Activated CD8-positive, alpha-beta memory T cell treated with anti-CD3 and anti-CD28 coated beads for 36 hours (primary cell): ENCODE measurements around the gene ZNF678. TPM values are rescaled to one million over a fixed set of nuclear protein-coding genes. Genes with fewer than 3 reads are reported as not detected.
"Not testable (repeated sequence)": the region's sequence is repeated elsewhere in the genome, so short reads cannot be mapped to it uniquely, and the experiment has no call there.

ENCODE experiments used
- CTCF ChIA-PET: fragments of 350-600 bp; sonication (Branson Sonifier 250); formaldehyde crosslinking; loops from one replicate; lab custom pipeline; 2021; ENCODE audit warnings: antibody characterized with exemption; lab: Charles Lee
- POLR2A ChIA-PET: fragments of 350-600 bp; sonication (Branson Sonifier 250); formaldehyde crosslinking; loops from one replicate; lab custom pipeline; 2021; ENCODE audit warnings: antibody characterized with exemption; lab: Charles Lee
- total RNA-seq, 2 experiments: library from RNA; stranded (reverse); gene quantifications; one replicate each; pipeline ENCODE4 v1.2.3, GENCODE V29; 2021

ZNF678 gene
- total RNA-seq, 2 experiments from 2014 or later: 6.3 to 6.6 TPM

- ChIA-PET POLR2A (no interaction called here), CTCF (no interaction called here)
These were observed 15.8 kb upstream of the ZNF678 start for GRCh38 chr1:227547310-227548118.

- ChIA-PET CTCF (no interaction called here), POLR2A (no interaction called here)
These were observed 15.3 kb upstream of the ZNF678 start for GRCh38 chr1:227548119-227548397.

- CTCF ChIA-PET: no interaction called here
- POLR2A ChIA-PET: interaction anchor here (0.6 kb wide), 1 partner anchor 226 kb away, joined by 3 read pairs; no protein-coding TSS in a partner anchor
These were observed 14.9 kb upstream of the ZNF678 start for GRCh38 chr1:227548448-227548847.

- ChIA-PET CTCF (no interaction called here), POLR2A (no interaction called here)
These were observed 13.5 kb upstream of the ZNF678 start for GRCh38 chr1:227549892-227550291.

DNA sequence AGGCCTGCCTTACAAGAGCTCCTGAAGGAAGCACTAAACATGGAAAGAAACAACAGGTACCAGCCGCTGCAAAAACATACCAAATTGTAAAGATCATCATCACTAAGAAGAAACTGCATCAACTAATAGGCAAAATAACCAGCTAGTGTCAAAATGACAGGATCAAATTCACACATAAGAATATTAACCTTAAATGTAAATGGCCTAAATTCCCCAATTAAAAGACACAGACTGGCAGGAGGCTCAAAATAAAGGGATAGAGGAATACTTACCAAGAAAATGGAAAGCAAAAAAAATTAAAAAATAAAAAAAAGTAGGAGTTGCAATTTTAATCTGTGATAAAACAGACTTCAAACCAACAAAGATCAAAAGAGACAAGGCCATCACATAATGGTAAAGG lies 11.5 kb upstream of the ZNF678 start:
- POLR2A ChIA-PET, CTCF ChIA-PET: not testable (repeated sequence)

GRCh38 chr1:227556288-227556687 lies 7.1 kb upstream of the ZNF678 start:
- ChIA-PET CTCF (no interaction called here), POLR2A (no interaction called here)

DNA sequence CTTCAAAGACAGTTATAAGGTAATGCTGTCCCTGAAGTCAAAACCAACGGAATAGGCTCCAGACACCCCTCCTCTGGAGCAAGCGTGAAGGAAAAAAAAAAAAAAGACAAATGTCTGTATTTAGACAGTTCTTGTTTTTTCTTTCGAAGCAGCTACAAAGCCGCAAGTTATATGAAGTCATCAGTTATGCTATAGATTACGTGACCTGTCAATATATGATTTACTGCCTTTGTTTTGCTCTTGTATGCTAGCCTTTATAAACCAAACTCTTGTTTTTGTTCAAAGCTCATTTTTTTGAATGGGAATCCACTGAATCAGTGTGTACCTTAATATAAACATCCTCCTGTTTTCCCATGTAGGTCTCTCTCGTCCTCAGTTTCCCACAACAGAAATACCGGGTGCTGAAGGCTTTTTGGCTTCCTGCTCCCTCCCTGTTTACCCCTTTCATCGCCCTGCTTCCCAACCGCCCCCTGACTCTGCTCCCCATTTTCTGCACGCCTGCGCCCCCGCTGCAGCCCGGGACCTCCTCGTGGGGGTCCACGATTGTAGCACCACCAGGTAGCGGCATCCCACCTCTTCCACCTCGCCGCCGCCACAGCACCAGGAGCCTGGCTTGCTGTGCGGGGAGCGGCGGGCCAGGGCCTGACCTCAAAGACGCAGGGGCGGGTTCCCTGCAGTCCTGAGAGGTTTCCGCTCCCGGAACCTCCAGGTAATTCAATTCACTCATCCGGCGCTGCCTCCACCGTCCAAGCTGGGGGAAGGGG lies 5.2 kb upstream of the ZNF678 start:
- ChIA-PET POLR2A (no interaction called here), CTCF (no interaction called here)

- CTCF ChIA-PET: no interaction called here
These were observed 4.6 kb upstream of the ZNF678 start for GRCh38 chr1:227558732-227559262.

GRCh38 chr1:227559499-227559898 lies 3.9 kb upstream of the ZNF678 start:
- POLR2A ChIA-PET: no interaction called here
- CTCF ChIA-PET: interaction anchor here (1.0 kb wide), 1 partner anchor 17 kb away, joined by 4 read pairs; no protein-coding TSS in a partner anchor

More at GRCh38 chr1:227558732-227559262, 4.6 kb upstream of the ZNF678 start:
- POLR2A ChIA-PET: no interaction called here

- ChIA-PET POLR2A (no interaction called here), CTCF (interaction anchor here (1.0 kb wide), 1 partner anchor 17 kb away, joined by 4 read pairs; no protein-coding TSS in a partner anchor)
These were observed 3.4 kb upstream of the ZNF678 start for GRCh38 chr1:227559926-227560325.

DNA sequence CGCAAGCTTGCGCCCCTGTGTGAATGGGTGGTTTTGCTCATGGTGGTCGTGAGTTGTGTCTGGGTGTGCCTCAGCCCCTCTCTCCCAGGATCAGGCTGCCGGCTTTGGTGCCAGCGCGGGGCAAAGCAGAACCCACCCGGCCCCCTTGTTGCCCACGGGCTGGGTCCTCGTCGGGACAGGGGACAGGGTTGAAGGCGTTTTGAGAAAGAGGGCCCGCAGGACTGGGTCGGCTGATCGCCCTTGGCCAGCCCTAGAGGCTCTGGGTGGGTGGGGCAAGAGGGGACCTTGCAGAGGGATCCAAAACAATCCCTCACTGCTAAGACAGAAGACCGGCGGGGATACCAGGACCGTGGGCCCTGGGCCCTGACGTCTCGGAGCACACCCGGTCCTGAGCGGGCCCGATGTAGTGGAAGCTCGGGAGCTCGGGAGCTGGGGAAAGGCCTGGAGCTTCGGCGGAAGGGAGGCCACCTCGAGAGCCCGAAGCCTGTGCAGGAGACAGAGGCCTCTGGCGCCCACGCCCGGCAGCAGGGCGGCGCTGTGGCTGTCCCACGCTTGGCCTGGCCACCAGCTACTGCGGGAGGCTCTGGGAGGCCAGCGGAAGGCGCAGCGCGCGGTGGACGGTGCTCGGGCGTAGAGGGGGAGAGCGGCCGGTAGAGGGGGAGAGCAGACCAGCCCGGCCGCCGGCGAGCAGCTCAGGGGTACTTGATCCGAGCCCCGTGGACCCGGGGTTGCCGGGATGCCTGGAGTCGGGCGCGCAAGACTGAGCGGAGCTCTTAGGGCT lies 2.8 kb upstream of the ZNF678 start:
- CTCF ChIA-PET: interaction anchor here (1.0 kb wide), 1 partner anchor 18 kb away, joined by 4 read pairs; no protein-coding TSS in a partner anchor
- POLR2A ChIA-PET: no interaction called here

- POLR2A ChIA-PET: no interaction called here
- CTCF ChIA-PET: no interaction called here
These were observed 2.0 kb upstream of the ZNF678 start for GRCh38 chr1:227561241-227561907.

- CTCF ChIA-PET: no interaction called here
These were observed 1.3 kb upstream of the ZNF678 start for GRCh38 chr1:227562037-227562436.

DNA sequence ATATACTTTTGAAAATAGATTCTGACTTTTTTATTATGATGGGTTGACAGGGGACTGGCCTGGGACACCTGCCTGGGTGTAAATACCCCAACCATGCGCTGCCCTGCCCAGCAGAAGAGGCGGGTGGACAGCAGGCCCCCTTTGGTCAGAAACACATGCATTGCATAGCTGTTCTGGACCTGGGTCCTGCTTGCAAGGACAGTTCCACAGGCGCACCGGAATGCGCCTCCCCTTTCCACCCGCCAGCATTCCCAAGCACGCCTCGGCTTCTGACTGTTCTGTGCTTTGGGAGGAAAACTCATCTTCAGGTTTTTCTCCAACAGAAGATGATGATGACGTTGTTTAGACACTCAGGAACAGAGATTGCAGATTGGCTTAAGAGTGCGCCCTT lies 428 bp upstream of the ZNF678 start:
- ChIA-PET CTCF (interaction anchor here (0.6 to 1.8 kb wide), 3 partner anchors 17 to 199 kb away, joined by 3 read pairs; no protein-coding TSS in a partner anchor), POLR2A (no interaction called here)

More at GRCh38 chr1:227562037-227562436, 1.3 kb upstream of the ZNF678 start:
- POLR2A ChIA-PET: no interaction called here

DNA sequence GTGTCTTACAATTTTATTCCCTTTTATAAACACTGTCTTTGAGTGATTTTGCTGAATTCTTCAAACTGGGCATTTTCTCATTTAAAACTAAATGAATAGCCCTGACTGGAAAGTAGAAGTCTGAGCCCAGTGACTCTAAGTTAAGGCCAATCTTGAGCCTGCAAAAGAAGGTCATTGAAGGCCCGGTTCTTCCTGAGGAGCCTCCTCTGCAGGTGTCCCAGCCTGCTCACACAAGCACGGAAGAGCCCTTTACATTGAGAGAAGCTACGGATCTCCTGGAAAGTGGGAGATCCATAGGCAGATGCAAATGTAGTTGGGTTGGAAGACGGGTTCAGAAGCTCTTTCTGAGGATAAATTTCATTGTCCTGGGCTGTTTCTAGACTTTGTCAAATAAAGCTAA lies 3.9 kb downstream of the ZNF678 start:
- POLR2A ChIA-PET: no interaction called here
- CTCF ChIA-PET: no interaction called here

DNA sequence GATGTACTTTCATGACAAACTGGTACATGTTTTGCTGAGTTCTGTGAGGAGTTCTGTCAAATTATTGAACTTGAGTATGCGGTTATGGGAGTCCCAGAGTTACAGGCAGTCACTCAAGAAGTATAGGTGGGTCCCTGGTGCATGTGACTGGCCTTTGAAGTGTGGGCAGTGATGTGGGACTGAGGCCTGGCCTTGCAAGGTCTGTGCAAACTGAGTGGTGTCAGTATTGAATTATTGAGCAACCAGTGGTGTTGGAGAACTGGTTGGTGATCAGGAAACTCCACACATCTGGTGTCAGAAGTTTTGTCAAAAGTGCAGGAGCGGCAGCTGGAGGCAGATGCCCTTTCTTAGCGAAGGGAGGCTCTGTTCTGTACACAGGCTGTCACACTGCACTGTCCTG lies 5.2 kb downstream of the ZNF678 start:
- ChIA-PET CTCF (no interaction called here), POLR2A (no interaction called here)

DNA sequence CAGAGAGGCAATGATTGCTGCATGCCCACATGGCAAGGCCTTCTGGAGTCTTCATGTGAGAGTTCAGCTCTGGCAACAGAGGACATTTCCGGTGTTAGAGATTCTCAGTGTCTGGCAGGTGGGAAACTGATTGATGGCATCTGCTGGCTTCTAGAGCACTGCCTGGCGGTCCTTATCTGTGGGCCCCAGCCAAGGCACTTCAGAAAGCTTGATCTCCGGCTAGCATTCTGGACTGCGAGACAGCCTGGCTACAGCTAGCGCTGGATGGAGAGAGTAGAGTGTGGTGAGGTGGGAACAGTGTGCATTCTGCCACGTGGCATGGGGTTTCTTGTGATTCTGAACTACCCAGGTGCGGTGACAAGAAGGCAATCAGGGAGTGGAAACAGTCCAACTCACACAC lies 9.4 kb downstream of the ZNF678 start:
- CTCF ChIA-PET: interaction anchor here (0.7 kb wide), 1 partner anchor 32 kb away, joined by 3 read pairs; no protein-coding TSS in a partner anchor
- POLR2A ChIA-PET: no interaction called here

- CTCF ChIA-PET: no interaction called here
- POLR2A ChIA-PET: no interaction called here
These were observed 11.6 kb downstream of the ZNF678 start for GRCh38 chr1:227574926-227575325.

GRCh38 chr1:227576189-227576588 lies 12.8 kb downstream of the ZNF678 start:
- POLR2A ChIA-PET: no interaction called here
- CTCF ChIA-PET: no interaction called here
